NB4 (cell line): Measurements from ENCODE around the gene PNKP.

Experiments used
- DNase-seq: peaks from one replicate; pipeline ENCODE4 v3.0.0; 2010; ENCODE audit warnings: low read depth
- H3K4me3 ChIP-seq: one replicate; pipeline ENCODE4 v1.5.1; 2011; ENCODE audit warnings: mild to moderate bottlenecking, low read depth, low read length, moderate library complexity
- MAX ChIP-seq: IDR thresholded peaks from 2 replicates; pipeline ENCODE4 v1.6.1; 2011; ENCODE audit warnings: low read depth, low read length
- MYC ChIP-seq: IDR thresholded peaks from 2 replicates; pipeline ENCODE4 v1.6.1; 2011; ENCODE audit warnings: low read depth, low read length
- POLR2A ChIP-seq: IDR thresholded peaks from 2 replicates; pipeline ENCODE4 v1.6.1; 2011; ENCODE audit warnings: mild to moderate bottlenecking; ENCODE audit not compliant: insufficient read length; ENCODE audit errors: extremely low read depth
- TF ChIP-seq, protein P1 (sequence below): IDR thresholded peaks from one replicate; pipeline ENCODE4 v1.5.1; 2012; ENCODE audit warnings: low read depth, low read length

The PNKP gene

GRCh38 chr19:49910179-49910578 lies 42.8 kb upstream of the PNKP start:
- TF ChIP-seq MYC (no peak), MAX (no peak), POLR2A (no peak)
- TF ChIP-seq, protein P1, sequence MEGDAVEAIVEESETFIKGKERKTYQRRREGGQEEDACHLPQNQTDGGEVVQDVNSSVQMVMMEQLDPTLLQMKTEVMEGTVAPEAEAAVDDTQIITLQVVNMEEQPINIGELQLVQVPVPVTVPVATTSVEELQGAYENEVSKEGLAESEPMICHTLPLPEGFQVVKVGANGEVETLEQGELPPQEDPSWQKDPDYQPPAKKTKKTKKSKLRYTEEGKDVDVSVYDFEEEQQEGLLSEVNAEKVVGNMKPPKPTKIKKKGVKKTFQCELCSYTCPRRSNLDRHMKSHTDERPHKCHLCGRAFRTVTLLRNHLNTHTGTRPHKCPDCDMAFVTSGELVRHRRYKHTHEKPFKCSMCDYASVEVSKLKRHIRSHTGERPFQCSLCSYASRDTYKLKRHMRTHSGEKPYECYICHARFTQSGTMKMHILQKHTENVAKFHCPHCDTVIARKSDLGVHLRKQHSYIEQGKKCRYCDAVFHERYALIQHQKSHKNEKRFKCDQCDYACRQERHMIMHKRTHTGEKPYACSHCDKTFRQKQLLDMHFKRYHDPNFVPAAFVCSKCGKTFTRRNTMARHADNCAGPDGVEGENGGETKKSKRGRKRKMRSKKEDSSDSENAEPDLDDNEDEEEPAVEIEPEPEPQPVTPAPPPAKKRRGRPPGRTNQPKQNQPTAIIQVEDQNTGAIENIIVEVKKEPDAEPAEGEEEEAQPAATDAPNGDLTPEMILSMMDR: no peak
- H3K4me3 ChIP-seq: no peak overlapping the region
- no peak for DNase-seq

DNA sequence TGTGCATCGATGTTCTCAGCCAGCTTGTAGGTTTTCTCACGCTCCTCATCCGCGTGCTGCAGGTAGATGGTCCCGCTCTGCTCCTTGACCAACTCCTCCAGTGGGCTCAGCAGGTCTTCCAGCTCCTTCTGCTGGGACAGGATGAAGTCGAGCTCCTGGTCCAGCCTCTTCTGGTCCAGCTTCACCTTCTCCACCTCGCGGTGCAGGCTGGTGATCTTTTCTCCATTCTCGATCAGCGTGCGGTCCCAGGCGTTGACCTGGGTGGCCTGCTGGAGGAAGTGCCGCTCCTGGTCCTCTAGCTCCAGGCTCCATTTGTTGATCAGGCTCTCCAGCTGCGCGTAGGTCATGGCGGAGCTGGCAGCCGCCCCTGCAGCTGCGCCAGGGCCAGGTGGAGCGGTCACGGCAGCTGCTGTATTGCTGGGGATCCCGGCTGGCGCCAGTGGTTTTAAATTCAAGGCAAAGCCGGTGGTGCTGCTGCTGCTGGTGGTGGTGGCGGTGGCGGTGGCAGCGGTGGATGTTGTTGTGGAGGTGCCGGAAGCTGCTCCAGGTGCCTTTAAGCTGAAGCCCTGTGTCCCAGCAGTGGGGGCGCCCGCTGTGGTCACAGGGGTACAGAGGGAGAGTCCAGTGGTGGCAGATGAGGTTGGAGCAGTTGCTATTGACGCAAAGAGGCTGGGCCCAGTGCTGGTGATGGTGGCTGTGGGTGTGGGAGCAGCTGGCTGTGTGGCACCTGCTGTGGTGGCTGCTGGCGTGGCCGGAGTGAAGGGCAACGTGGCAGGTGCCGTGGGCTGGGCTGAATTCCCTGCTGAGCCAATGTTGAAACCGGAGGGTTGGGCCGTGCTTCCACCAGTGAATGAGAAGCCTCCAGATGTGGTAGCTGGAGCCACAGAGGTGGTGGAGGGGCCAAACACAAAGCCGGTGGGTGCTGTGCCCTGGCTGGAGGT lies 41.4 kb upstream of the PNKP start:
- no peak overlapping the region for H3K4me3 ChIP-seq
- no peak for TF ChIP-seq MAX
- DNase-seq: no peak

GRCh38 chr19:49907745-49908446 lies 40.5 kb upstream of the PNKP start:
- TF ChIP-seq MYC (no peak), POLR2A (no peak), MAX (no peak)
- TF ChIP-seq, protein P1: no peak

GRCh38 chr19:49906879-49907564 lies 39.6 kb upstream of the PNKP start:
- TF ChIP-seq MAX (no peak), MYC (no peak), POLR2A (no peak)
- TF ChIP-seq, protein P1: no peak
- no peak for DNase-seq
- no peak overlapping the region for H3K4me3 ChIP-seq

More at GRCh38 chr19:49907745-49908446, 40.5 kb upstream of the PNKP start:
- no peak overlapping the region for H3K4me3 ChIP-seq
- no peak for DNase-seq

- TF ChIP-seq, protein P1: no peak
- TF ChIP-seq MAX (no peak), MYC (no peak), POLR2A (no peak)
- DNase-seq: no peak
- no peak overlapping the region for H3K4me3 ChIP-seq
Observed at GRCh38 chr19:49904136-49904535, 36.8 kb upstream of the PNKP start.
